GM06990 (cell line): ENCODE data around the gene FRAS1.
"Not testable (repeated sequence)": the region's sequence is repeated elsewhere in the genome, so short reads cannot be mapped to it uniquely, and the experiment has no call there.

Experiments used
- DNase-seq: peaks from one replicate; pipeline ENCODE4 v3.0.0-alpha.2; 2011; ENCODE audit not compliant: insufficient read length; ENCODE audit errors: extremely low read depth
- H3K27me3 ChIP-seq: replicated peaks from 2 replicates; pipeline ENCODE4 v1.6.0; 2011; ENCODE audit warnings: low read length; ENCODE audit not compliant: control insufficient read depth, insufficient read depth
- H3K36me3 ChIP-seq: 2 replicates; pipeline ENCODE4 v1.5.1; 2011; ENCODE audit warnings: low read length; ENCODE audit not compliant: control insufficient read depth, insufficient read depth
- H3K4me3 ChIP-seq: replicated peaks from 2 replicates; pipeline ENCODE4 v1.5.1; 2011; ENCODE audit warnings: low read depth, mild to moderate bottlenecking, control low read depth, low read length
- CTCF ChIP-seq: IDR thresholded peaks from 2 replicates; pipeline ENCODE4 v1.5.1; 2011; ENCODE audit warnings: low read length, control low read depth, mild to moderate bottlenecking, inconsistent platforms; ENCODE audit not compliant: insufficient read depth, poor library complexity, severe bottlenecking

FRAS1 gene

GRCh38 chr4:78168029-78168428 lies 110.9 kb downstream of the FRAS1 start:
- TF ChIP-seq CTCF = no peak
- no peak for DNase-seq
- H3K4me3 ChIP-seq = no peak overlapping the region
- H3K36me3 ChIP-seq = no peaks in the 10 kb centered on the region
- H3K27me3 ChIP-seq = 0 out of 2 replicates have a peak, but pooled peaks cover 2% of the 10 kb centered on the region

- TF ChIP-seq CTCF = no peak
Measured at GRCh38 chr4:78169728-78170127, 112.6 kb downstream of the FRAS1 start.

GRCh38 chr4:78171482-78171881 lies 114.4 kb downstream of the FRAS1 start:
- DNase-seq = no peak
- Histone ChIP-seq H3K4me3 (no peak overlapping the region), H3K36me3 (no peaks in the 10 kb centered on the region), H3K27me3 (0 out of 2 replicates have a peak, but pooled peaks cover 2% of the 10 kb centered on the region)
- TF ChIP-seq CTCF = no peak

More at GRCh38 chr4:78169728-78170127, 112.6 kb downstream of the FRAS1 start:
- H3K27me3 ChIP-seq = 0 out of 2 replicates have a peak, but pooled peaks cover 2% of the 10 kb centered on the region
- no peak for DNase-seq
- no peaks in the 10 kb centered on the region for H3K36me3 ChIP-seq
- H3K4me3 ChIP-seq = no peak overlapping the region

- no peak overlapping the region for H3K4me3 ChIP-seq
- 0 out of 2 replicates have a peak, but pooled peaks cover 2% of the 10 kb centered on the region for H3K27me3 ChIP-seq
- DNase-seq = no peak
- TF ChIP-seq CTCF = no peak
- H3K36me3 ChIP-seq = no peaks in the 10 kb centered on the region
Measured at GRCh38 chr4:78174891-78175290, 117.8 kb downstream of the FRAS1 start.

- no peak for DNase-seq
- Histone ChIP-seq H3K27me3 (no peaks in the 10 kb centered on the region), H3K4me3 (no peak overlapping the region), H3K36me3 (no peaks in the 10 kb centered on the region)
- TF ChIP-seq CTCF = no peak
Measured at GRCh38 chr4:78179196-78179595, 122.1 kb downstream of the FRAS1 start.

GRCh38 chr4:78181681-78182234 lies 124.6 kb downstream of the FRAS1 start:
- H3K27me3 ChIP-seq, DNase-seq, H3K36me3 ChIP-seq, H3K4me3 ChIP-seq: not testable (repeated sequence)
